Activated CD4-positive, CD25-positive, alpha-beta regulatory T cell treated with anti-CD3 and anti-CD28 coated beads, Interleukin-2, amount 50 U/mL, for 72 hours (primary cell): ENCODE results near the gene DCC.

Experiments used
- DNase-seq: peaks from one replicate; pipeline ENCODE4 v3.0.0; 2021

The DCC gene

DNA sequence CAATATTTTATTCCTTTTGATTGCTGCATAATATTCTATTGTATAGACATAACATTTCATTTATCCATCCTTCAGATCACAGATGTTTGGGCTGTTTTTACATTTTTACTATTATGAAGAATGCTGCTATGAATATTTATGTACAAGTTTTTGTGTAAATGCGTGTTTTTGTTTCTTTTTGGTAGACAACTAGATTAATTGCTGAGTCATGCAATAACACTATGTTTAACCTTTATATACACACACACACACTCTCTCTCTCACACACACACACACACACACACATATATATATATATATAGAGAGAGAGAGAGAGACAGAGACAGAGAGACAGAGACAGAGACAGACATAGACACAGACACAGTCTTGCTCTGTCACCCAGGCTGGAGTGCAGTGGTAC lies 926.9 kb downstream of the DCC start:
- no peak for DNase-seq

DNA sequence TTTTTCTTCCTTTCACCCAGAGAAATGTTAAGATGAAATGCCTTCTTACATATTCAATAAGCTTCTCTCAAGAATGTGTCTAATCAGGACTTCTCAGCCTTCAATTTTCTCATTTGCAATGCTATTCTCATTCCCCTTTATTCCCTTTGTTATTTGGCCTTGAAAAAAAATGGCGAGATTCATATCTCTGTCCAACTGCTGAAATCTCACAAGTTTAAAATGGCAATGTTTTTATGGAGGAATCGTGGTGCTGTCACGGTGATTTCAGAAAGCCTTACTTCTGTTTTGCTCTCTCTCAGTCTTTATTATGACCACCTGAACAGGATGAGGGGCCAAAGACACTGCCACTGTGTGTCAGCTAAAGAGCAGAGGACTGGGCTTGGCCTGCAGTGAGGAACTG lies 928.5 kb downstream of the DCC start:
- DNase-seq, result no peak

DNA sequence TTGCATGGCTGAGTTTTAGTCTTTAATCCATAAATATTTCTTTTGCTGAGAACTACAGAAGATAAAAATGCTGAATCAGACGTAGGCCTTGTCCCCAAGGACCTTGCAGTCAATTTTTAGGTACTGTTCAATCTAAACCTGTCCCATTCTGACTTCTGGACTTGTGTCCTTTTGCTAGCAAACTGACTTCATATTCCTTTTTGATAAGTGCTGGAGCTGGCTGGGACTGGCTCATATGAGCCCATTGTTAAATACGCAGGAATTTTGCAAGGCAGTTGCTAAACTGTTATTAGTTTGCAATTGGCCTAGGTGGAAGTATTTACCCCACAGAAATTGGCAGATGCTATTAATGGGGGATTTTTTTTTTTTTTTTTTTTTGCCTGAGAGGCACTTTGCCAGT lies 941.4 kb downstream of the DCC start:
- DNase-seq, result no peak

DNA sequence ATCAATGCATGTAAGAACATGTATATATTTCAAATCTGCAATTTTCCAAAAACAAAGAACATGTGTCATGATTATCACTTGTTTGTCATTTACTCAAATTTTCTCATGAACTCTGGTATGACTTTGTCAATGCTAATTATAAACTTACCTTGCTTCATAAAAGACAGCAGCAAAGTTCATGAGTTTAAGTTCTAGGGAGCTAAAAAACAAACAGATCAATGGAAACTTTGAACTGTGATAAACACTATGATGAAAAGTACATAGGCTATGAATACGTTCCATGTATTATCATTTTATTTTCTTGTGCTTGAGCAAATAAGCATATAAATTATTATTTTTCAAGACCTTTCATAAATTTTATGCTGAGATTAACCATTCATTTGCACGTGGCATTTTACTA lies 943.7 kb downstream of the DCC start:
- no peak for DNase-seq

DNA sequence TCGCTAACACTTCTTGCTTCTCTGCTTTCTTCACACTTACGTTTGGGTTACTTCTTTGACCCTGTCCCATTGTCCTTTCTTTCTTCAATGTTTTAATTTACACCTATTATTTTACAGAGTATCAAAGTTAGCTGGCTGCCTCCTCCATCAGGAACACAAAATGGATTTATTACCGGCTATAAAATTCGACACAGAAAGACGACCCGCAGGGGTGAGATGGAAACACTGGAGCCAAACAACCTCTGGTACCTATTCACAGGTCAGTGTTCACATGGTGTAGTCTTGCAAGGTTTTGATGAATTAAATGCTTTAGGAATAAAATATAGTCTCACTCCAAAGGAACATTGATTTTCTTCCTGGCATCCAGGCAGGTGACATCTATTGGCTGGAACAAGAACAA lies 965.5 kb downstream of the DCC start:
- DNase-seq, result no peak

DNA sequence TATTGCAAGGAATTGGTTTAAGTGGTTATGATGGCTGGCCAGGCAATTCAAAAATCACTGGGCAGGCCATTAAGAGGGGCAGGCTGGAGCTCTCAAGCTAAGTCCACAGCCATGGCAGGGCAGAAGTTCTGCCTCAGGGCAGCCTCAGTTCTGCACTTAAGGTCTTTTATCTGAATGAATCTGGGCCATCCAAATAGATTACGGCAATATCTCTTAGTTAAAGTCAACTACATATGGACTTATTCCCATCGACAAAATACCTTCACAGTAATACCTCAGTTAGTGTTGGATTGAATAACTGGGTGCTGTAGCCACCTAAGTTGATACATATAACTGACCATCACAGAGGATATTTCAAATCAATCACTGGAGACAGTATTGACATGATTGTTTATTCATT lies 979.6 kb downstream of the DCC start:
- DNase-seq, result no peak

DNA sequence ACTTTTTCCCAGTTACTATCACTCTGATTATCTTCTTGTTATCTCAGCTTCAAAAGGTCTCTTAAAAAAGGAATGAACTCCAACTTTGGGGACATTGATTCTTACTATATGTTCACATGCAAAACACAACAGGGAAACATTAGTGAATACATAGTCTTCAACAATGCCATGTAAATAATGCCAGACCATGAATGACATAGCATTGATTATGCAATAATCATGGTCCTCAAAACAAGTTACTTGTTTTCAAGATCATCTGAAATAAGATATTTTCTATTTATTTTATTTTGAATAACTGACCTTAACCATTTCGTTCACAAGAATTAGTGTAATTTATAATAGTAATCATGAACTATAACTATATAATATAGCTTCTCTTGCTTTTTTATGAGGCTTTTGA lies 982.2 kb downstream of the DCC start:
- no peak for DNase-seq

DNA sequence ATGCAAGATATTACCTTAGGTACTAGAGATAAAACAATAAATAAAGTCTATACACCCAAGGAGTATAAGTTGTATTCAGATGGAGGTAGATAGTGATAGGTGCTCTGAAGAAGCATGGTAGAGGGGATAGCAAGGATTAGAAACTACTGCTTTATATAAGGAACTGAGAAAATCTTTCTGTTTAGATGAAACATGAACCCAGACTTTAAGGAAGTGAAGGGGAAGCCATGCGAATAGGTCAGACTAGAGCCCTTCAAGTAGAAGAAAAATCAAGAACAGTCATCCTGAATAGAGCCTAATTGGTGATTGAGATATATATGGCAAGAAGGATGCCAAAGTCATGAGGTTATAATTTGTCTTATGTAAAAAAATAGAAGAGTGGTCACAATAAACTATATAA lies 984.4 kb downstream of the DCC start:
- DNase-seq, result no peak

DNA sequence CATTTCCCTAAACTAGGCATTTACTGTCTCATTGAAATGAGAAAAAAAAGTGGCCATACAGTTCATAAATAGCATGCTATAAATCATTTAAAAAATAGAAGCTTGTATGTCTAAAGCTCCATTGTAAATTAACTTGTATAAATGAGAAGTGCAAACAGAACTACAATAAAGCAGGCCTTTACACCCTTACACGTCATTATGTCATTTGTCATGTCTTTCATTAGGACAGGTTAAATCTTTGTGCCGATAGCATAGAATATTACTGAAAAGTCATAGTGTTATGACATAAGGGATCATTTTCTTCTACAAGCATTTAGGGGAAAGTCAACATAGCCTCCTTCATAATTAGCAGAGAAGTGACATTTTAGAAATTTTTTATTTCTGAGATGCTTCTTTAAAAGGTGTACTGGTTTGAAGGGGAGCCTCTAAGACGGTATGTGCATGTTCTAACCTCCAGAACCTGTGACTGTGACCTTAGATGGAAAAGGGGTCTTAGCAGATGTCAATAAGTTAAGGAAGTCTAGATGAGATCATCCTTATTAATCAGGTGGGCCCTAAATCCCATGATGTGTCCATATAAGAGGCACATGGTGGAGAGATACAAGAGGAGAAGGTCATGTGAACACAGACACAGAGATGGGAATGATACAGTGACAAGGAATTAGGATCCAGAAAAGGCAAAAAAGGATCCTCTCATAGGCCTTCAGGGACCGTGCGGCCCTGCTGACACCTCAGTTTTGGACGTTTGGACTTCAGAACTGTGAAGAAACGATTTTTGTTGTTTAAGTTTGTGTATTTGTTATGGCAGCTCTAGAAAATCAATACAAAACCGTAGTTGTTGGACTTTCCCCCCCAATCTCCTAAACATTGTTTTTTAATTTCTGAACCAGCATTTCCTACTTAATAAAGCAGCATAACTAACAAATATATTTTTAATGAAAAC lies 1020.8 kb downstream of the DCC start:
- no peak for DNase-seq

DNA sequence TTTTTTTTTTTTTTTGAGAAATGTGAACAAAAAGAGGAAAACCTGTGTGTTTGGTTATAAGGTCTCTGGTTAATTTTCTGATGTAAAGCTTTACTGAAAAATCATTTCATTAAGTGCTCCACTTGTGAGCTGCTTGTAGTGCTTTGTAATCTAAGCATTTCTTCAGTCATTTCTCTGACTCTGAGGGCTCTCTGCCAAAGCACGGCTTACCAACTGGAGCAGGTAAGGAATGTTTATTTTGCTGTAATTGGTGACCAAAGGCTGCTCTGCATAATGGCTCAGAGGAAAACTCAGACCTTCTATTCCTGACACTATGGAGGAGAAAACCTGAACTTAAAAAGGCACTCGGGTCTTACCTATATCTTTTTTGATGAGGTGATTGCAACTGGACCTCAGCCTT lies 1035.6 kb downstream of the DCC start:
- DNase-seq, result no peak

DNA sequence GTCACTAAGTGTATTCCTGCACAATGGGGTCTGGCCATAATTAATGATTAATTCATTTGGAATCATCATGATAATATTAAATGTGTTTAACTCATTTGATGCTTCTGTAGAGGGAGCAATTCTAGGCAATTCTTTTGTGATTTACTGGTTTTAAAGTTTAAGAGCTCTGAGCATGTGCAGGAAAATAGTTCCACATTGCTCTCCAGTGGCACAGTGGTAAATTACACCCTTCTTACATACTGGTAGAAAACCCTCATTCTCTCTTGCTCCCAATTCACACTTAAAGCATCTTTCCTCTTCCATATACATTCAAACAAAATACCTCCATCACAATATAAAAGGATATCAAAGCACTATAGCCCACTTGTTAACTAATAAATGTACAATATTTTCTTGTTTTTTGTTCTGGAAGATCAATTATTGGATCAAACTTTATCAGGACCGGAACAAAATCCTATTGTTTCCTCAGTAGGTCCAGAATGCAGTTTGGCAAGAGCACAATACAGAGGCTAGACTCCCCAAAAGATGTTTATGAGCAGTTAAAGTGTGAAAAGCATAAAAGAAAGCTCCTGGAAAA lies 1040.2 kb downstream of the DCC start:
- DNase-seq, result no peak

DNA sequence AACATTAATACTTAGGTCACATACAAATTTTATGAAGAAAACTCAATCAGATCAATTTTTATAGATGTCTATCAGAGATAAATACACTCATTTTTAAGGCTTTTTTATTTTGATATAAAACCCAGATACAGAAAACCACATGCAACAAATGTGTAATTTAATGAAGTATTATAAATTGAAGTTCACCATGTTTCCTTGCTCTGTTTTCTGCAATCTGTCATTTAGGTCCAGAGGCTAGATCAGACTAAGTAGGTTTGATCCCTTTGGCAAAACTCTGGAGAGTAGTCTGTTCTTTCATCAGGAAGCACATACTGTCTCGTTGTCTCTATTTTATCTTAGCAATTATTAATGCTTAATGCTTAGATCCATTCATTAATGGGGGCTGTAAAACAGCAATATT lies 1042.9 kb downstream of the DCC start:
- no peak for DNase-seq

DNA sequence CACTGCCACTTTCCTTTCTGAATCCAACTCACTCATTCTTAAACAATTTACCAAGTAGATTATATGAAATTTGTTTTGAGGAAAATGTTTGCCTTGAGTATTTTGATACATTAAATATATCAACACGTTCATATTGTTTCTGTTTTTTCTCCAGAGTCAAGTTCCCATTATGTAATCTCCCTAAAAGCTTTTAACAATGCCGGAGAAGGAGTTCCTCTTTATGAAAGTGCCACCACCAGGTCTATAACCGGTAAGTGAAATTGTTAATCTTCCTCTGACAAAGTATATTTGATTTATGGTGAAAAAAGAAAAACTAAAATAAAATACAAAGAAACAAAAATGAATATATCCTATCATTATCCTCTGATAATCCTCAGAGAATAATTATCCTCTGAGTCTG lies 1045.9 kb downstream of the DCC start:
- DNase-seq, result no peak

DNA sequence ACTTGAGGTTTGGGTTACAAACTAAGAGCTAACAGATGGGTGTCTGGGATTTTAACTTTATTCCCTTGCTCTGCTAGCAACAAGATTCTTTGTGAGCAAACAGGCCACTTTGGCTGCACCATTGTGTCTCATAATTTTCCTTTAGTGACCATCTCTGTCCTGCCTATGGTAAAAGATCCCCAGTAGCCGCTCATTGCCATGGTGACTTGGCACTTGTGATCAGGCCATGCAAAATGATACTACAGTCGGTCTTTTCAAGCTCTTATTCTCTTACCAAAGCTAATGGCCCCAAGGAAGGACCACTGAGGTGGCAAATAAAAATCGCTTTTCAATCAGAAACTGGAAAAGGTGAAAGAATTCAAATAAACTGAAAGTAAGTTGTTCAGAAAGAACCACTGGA lies 1047.6 kb downstream of the DCC start:
- DNase-seq, result no peak

DNA sequence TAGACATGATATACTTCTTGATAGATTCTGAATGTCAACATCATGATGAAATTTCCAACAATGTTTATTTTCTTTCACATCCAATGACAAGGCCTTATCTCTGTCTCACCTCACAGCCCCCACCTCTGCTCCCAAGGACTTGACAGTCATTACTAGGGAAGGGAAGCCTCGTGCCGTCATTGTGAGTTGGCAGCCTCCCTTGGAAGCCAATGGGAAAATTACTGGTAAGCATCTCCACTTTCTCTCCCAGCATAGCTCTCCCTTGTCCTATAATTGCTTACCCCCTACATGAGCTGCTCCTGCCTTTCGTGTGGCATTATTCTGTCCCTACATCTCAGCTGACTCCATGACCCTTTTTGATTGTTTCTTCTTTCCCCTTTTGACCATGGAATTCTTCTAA lies 1062.7 kb downstream of the DCC start:
- DNase-seq, result no peak

DNA sequence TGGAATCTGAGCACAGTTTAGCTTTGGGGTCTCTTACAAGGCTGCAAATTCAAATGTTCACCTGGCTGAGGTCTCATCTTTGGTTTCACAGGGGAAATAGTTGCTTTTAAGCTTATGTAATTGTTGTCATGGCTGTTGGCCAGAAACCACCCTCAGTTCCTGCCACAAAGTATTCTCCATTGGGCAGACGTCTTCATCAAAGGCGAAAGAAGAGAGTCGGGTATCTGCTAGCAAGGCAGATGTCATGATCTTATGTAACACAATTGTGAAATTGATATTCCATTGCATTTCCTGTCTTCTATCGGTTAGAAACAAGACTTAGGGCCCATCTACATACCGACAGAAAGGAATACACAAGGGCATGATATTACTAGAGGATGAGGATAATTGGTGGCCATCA lies 1068.3 kb downstream of the DCC start:
- DNase-seq, result no peak

DNA sequence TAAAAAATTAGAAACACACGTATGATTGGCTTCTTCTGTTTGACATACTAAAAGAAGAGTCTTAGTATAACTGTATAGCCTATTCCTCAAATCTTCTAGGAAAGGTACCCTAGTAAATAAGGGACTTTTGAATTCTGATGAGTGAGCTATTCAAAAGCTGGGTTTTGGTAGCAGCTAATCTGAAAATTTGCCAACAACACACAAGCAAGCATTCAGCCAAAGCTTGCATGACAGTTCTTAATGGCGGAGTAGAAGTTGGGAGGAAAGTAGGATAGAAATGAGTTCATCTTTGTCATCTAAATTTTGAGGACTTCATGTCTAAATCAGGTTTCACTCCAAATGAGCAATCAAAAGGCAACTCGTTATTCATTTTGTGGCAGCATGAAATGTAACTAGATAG lies 1071.5 kb downstream of the DCC start:
- no peak for DNase-seq

DNA sequence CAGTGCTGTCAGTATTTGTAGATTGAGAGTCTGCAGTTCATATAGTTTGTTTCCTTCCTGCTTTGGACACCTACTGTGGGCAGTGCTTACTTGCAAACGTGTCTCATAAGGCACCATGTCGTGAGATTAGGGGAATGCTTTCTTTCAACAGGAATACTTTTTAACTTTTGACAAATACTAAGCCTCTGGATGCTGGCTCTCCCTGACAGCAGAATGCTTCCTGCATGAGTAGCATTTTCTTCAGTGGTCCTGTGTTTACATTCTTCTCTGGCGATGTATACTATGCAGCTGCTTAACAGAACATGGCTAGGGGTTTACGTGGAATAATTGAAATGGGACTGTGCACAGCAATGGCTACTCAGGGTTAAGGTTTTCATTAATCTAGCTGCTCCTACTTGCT lies 1077.0 kb downstream of the DCC start:
- no peak for DNase-seq

DNA sequence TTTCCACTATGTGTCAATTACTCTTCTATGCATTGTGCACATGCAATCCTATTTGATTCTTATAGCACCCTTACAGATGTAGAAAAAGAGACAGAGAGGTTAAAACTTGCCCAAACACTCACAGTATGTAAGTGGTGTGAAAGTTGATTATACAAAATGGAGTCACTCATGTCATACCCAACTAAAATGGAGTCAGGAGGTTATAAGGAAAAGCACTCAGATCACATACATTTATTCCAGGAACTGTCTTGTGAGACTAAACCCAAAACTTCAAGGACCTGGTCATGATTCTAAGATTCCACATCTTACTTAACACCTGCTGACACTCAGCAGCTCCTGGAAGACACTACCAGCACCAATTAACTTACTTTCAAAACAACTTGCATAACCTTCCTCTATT lies 1081.9 kb downstream of the DCC start:
- no peak for DNase-seq

DNA sequence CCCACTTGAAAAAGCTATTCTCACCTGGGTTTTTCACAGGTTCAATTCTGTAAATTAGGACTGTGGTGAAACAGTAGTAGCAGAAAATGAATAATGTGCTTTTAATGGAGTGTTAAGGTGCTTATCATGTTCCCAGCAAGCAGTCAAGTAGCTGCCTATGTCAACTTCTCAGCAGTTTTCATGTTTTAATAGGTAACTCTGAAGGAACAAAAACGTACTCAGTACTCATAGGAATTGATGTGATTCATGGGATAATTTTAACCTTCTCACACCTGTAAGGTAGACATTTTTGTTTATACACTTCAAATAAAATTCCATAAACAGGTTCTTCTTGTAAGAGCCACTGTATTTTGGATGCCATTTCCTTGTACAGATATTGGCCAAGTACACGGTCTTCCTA lies 1082.9 kb downstream of the DCC start:
- no peak for DNase-seq

DNA sequence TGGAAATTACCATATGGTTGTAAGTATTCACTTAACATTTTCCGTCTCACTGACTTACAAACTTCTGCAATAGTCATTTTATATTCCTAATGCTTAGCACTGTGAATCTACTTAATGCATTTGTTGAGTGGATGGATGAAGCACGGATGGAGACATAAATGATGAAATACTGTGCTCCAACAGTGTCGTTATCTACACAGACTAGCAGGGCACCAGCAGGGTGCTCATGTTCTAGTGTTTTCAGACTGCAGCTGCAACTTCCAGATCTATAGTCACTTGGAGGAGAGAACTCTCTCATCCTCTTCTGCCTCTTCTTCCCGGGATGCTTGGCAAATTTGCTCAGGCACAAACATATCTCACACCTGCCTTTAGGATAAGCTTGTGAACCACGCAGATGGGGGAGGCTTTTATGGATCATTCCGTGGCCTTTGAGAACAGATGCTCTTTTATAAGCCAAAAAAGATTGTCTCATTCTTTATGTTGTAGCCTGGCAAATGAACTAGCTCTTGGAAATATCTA lies 1086.7 kb downstream of the DCC start:
- DNase-seq, result no peak

DNA sequence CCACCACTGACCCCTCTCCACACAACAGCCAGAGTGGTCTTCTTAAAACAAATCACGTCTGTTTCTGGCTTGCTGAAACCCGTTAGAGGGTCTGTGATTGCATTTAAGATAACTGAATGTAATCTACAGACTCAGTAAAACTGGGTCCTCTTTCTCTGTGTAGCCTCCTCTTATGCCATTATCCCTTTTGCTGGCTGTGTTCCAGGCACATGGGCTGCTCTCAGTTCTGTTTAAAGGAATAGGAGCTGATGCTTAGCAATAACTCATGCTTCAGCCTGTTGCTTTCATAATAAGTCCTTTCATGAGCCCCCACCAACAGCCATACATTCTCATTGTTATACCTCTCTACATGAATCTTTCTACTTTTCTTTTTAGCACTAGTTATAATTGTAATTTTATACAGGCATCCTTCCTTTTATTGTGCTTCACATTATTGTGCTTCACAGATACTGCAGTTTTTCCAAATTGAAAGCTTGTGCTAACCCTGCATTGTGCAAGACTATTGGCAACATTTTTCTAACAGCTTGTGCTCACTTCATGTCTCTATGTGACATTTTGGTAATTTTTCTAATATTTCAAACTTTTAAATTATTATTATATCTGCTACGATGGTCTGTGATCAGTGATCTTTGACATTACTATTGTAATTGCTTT lies 1101.9 kb downstream of the DCC start:
- no peak for DNase-seq

DNA sequence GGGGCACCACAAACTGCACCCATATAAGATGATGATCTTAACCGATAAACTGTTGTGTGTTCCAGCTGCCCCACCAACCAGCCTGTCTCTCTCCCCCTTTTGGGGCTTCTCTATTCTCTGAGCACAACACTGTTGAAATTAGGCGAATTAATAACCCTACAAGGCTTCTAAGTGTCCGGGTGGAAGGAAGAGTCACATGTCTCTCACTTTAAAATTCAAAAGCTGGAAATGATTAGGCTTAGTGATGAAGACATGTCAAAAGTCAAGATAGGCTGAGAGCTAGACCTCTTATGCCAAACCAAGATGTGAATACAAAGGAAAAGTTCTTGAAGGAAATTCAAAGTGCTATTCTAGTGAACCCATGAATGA lies 1102.4 kb downstream of the DCC start:
- DNase-seq, result no peak

DNA sequence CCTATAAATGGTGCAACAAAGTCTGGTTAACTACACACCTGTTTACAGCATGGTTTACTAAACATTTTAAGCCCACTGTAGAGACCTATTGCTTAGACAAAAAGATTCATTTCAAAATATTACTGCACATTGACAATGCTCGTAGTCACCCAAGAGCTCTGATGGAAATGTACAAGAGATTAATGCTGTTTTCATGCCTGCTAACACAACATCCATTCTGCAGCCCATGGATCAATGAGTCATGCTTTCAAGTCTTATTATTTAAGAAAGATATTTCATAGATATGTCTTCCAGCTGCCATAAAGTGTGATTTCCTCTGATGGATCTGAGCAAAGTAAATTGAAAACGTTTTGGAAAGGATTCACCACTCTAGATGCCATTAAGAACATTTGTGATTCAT lies 1103.3 kb downstream of the DCC start:
- no peak for DNase-seq
